ENCODE measurements around the gene SLC2A8.

DNA sequence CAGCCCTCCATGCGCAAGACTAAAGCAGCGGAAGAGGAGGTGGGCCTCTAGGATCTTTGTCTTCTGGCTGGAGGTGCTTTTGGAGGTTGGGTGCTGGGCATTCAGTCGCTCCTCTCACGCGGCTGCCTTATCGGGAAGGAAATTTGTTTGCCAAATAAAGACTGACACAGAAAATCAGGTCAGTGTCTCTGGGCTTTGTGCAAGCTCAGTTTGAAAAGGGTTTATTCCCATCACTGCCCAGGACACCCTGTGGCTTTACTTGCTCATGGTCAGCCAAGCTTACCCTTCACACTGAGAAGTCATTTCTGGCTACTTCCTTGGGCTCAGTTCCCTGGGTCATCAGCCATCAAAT is 10.5 kb downstream of the SLC2A8 start:
- TF ChIP-seq, protein P1, sequence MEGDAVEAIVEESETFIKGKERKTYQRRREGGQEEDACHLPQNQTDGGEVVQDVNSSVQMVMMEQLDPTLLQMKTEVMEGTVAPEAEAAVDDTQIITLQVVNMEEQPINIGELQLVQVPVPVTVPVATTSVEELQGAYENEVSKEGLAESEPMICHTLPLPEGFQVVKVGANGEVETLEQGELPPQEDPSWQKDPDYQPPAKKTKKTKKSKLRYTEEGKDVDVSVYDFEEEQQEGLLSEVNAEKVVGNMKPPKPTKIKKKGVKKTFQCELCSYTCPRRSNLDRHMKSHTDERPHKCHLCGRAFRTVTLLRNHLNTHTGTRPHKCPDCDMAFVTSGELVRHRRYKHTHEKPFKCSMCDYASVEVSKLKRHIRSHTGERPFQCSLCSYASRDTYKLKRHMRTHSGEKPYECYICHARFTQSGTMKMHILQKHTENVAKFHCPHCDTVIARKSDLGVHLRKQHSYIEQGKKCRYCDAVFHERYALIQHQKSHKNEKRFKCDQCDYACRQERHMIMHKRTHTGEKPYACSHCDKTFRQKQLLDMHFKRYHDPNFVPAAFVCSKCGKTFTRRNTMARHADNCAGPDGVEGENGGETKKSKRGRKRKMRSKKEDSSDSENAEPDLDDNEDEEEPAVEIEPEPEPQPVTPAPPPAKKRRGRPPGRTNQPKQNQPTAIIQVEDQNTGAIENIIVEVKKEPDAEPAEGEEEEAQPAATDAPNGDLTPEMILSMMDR (IDR thresholded peaks at IDR 0.05), result no peak
- TF ChIP-seq NFYB (CRISPR knock-in tag; conservative IDR thresholded peaks at IDR 0.05; ENCODE audit: low read depth) (no peak), NR3C1 (CRISPR knock-in tag; conservative IDR thresholded peaks at IDR 0.05; ENCODE audit: low read depth) (no peak), ZNF423 (CRISPR knock-in tag; IDR thresholded peaks at IDR 0.05) (no peak), ELF4 (CRISPR knock-in tag; IDR thresholded peaks at IDR 0.05; ENCODE audit: low read depth) (no peak), FOXK1 (CRISPR knock-in tag; IDR thresholded peaks at IDR 0.05) (no peak)
- TF ChIP-seq, protein P2, sequence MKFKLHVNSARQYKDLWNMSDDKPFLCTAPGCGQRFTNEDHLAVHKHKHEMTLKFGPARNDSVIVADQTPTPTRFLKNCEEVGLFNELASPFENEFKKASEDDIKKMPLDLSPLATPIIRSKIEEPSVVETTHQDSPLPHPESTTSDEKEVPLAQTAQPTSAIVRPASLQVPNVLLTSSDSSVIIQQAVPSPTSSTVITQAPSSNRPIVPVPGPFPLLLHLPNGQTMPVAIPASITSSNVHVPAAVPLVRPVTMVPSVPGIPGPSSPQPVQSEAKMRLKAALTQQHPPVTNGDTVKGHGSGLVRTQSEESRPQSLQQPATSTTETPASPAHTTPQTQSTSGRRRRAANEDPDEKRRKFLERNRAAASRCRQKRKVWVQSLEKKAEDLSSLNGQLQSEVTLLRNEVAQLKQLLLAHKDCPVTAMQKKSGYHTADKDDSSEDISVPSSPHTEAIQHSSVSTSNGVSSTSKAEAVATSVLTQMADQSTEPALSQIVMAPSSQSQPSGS (CRISPR knock-in tag; IDR thresholded peaks at IDR 0.05; ENCODE audit: borderline replicate concordance, low read depth), result no peak
- TF ChIP-seq, protein P3, sequence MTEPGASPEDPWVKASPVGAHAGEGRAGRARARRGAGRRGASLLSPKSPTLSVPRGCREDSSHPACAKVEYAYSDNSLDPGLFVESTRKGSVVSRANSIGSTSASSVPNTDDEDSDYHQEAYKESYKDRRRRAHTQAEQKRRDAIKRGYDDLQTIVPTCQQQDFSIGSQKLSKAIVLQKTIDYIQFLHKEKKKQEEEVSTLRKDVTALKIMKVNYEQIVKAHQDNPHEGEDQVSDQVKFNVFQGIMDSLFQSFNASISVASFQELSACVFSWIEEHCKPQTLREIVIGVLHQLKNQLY (CRISPR knock-in tag; IDR thresholded peaks at IDR 0.05), result no peak

Measured in WTC11 (cell line).